ENCODE results near the gene RNF217.
"Not testable (repeated sequence)": the region's sequence is repeated elsewhere in the genome, so short reads cannot be mapped to it uniquely, and the experiment has no call there.

RNF217 gene

DNA sequence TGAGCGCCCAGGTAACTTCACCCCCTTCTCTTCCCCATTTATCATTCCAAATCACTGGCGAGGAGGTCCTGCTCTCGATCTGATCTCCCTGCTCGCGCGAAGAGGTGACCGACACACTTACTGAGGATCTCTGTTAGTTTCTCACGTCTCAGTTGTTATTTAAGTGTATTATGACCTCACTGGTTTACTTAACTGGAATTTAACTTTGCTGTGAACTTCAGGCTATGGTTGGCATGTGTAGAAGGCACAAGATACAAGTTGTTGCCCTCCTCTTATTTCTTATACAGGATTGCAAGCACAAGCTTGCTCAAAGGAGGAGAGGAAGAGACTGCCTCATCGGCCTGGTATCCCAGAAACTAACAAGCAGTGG lies 1.2 kb downstream of the RNF217 start:
- no peak for DNase-seq

- DNase-seq = no peak
These were observed 1.9 kb downstream of the RNF217 start for GRCh38 chr6:124963831-124964763.

- DNase-seq = no peak
These were observed 2.5 kb downstream of the RNF217 start for GRCh38 chr6:124964764-124965105.

GRCh38 chr6:124965424-124965850 lies 3.2 kb downstream of the RNF217 start:
- DNase-seq = not testable (repeated sequence)

- DNase-seq = no peak
These were observed 5.2 kb downstream of the RNF217 start for GRCh38 chr6:124967444-124967843.

GRCh38 chr6:124968401-124968800 lies 6.2 kb downstream of the RNF217 start:
- no peak for DNase-seq

- DNase-seq = no peak
These were observed 8.0 kb downstream of the RNF217 start for GRCh38 chr6:124970243-124970642.

DNA sequence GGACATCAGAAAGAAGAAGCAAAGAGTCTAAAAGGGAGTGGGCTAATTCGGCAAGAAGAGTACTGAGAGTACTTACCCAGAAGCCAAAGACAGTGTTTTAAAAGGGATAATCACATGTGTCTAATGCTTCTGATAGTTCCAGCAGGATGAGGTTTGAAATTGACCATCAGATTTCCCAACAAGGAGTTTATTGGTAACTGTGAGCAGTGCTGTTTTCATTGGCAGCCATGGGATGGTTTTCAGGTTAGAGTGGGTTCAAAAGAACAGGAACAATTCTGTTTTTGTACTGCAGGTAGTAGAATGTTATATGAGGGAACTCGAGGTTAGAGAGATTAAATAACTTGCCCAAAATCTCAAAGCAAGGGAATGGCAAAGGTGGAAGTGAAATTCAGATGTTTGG lies 8.5 kb downstream of the RNF217 start:
- no peak for DNase-seq

- DNase-seq = no peak
These were observed 11.5 kb downstream of the RNF217 start for GRCh38 chr6:124973780-124974179.

GRCh38 chr6:124974771-124975377 lies 12.6 kb downstream of the RNF217 start:
- peak; percentile 90 for DNase-seq

DNA sequence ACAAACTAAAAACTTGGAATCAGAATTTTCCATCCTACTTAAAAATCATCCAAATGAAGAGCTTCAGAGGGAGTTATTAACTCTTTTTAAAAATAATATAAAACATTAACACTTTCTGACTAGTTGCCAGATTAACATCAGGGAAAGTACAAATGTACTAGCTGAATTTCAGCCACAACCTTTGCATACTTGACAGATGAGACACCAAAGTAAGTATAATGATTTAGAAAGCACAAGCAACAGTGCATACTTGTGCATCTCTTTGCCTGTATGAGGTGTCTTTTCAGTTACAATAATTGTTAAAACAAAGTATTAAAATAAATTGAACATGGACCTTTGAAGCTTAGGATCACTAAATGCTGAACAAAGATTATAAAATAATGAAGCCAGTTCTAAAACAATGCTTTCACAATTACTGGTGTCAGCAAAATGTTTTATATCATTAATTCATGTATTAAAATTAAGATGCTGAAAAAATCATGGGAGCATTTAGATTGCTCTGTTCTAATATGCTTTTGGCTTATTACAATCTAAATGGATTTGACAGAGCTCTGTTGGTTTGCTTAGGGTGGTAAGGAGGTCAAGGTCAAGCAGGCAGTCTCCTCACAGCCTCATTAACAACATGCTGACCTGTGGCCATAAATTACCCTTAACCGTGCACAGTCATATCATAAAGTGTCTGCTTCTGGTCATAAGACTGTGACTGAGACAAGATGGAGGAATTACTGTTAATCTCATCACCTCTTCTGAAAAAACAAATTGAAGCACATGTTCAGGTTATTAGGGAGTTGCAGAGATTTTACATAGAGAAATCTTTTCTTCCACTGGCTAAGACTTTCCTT lies 15.1 kb downstream of the RNF217 start:
- no peak for DNase-seq

DNA sequence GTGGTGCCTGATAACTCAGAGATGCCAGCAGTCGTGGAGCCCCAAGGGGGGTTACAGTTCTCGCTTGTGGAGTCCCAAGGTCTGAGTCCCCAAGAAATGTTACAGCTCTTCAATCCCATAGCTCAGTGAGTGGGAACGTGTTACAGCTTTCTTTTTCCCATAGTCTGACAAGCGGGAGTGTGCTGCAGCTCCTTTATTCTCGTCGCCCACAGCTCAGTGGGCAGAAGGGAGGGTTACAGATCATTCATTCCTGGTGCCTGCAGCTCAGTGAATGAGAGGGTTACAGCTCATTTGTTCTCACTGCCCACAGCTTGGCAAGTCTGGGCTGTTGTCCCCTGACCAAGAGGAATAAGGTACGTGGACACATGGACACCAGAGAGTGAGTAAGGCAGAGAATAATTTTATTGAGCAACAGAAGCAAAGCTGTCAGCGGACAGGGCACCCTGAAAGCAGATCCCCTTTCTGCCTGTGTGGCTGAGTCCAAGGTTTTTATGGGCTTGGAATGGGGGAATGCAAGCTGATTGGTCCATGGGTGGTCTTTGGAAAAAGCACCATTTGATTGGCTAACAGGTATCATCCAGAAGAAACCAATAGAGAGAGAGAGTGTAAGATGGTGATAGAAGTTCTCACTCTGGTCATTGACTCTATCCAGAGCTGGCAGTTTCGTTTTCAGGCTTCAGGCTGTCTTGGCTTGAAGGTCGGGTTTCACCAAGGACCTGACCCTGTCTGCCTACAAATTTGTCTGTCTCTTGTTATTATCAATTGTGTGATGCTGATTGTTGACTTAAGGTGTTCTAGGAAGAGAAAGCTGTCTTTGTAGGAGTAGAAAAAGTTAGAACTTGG lies 16.4 kb downstream of the RNF217 start:
- DNase-seq = no peak

DNA sequence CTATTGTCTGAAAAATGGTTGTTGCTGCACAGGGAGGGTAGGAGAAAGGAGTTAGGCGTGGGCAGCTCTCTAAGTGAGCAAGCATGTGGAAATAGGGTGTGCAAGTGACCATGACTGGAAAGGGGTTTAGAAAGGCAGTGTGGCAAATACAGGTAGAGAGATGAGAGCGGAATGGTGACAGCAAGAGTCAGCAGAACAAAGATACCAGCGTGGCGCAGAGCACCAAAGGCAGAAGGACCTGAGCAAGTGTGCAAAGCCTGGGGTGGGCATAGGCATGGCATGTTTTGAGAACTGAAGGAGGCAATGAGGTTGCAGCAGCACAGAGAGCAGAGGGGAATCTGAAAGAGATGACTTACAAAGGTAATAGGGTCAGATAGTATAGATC lies 17.0 kb downstream of the RNF217 start:
- DNase-seq = no peak

- DNase-seq = no peak
These were observed 20.4 kb downstream of the RNF217 start for GRCh38 chr6:124982669-124983068.

DNA sequence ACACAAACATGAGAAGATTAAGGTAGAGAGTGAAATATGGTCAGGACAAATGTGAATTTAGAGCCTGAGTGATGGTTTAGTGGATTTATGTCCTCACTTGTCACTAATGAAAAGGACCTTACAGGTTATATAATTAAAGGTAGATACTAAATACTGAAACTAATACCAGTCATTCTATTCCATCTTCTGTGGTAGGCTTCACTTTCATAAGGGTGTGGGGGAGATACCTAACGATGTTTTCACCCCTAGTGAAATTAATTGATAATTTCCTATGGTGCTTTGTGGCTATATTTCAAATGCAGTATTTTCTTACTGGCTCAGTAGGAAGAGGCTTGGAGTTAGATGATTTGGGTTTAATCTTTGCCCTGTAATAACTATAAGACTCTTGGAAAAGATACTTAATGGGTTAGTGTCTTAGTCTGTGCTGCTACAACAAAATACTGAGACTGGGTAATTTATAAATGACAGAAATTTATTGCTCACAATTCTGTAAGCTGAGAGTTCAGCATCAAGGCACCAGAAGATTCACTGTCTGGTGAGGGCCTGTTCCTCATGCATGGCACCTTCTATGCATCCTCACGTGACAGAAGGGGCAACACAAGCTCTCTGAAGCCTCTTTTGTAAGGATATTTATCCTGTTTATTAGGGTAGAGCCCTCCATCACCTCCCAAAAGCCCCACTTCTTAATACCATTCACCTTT lies 21.3 kb downstream of the RNF217 start:
- DNase-seq = no peak

DNA sequence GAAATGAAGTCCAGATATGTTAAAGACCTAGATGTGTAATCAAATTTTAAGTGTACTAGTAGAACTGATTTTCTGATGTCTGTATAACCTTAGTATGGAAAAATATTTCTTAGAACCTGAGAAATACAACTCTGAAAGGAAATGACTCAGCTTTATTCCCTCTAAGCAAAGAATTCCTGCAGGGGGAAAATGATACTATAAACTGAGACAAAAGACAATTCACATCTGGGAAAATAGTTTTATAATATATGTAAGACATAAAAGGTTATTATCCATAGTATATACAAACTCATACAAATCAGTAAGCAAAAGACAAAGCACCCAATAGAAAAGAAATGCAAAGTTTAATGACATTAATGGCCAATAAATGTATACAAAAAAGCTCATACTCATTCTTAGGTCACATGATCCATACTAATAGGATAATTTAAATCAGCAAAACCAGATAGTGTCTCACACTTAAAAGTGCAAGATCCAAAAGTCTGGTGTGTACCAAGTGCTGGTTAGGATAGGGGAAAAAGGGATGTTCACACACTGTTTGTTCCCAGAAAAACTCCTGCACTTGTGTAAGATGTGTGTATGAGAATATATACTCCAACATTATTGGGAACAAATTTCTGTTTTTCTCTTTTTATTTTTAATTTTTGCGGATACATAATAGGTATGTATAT lies 22.6 kb downstream of the RNF217 start:
- DNase-seq = no peak

DNA sequence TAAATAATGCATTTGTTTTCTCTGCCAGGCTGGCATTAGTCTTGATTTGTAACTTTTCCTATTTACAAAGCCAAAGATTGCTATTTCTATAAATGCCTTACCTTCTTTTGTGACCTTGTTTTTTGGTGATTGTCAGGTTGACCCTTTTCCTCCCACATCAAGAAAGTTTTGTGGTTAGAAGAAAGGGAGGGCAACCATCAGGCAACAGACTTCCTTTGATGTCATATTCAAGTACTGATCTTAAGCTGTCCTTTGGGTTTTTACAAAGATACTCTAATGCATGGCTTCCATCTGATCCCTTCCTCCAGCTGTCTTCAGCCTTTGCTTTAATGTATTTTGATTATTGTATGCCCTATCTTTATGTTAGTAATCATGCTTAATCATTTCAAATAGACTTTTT lies 23.9 kb downstream of the RNF217 start:
- DNase-seq = no peak

- DNase-seq = no peak
These were observed 25.1 kb downstream of the RNF217 start for GRCh38 chr6:124987291-124987690.

- DNase-seq = no peak
These were observed 25.9 kb downstream of the RNF217 start for GRCh38 chr6:124987999-124988591.

DNA sequence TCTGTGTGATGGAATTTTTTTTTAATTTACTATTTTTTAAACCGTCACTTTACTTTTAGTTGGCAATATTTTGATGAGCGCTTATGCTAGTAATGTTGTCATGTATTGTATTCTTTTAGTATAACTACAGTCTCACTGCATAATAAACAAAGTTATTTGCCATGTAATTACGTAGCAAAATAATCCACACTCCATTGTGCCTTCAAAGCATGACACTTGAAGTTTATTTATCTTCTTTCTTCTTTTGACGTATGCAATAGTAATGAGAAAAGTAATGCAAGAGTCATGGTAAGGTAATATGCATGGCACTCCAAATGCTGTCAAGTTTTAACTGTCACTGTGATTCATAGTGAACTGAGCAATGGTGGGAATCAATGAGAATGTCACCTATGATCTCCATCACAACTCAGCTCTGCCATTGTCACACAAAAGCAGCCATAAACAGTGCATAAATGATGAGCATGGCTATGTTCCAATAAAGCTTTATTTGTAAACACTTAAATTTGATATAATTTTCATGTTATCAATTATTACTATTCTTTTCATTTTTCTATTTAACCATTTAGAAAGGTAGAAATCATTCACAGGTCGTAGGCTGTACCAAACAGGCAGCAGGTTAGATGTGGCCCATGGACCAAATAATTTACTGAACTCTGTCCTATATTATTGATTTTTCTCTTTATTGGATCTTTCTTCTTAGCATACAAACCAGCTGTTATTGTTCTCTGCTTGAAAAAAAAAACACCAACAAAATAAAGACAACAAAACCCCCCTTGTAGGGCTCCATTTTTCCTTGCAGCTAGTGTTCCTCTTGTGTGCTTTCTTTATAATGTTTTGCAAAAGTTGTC lies 27.1 kb downstream of the RNF217 start:
- no peak for DNase-seq

All from NCI-H1105 treated with DMSO at 0.1 percent for 48 hours (cell line).